Parathyroid adenoma (tissue), 2 donors: ENCODE results near the gene PTPRD.

Experiments used
- H2AFZ ChIP-seq: fragments of 300-600 bp; sonication (generic); one replicate; pipeline ENCODE4 v1.7.0; 2017; ENCODE audit warnings: antibody characterized with exemption, mild to moderate bottlenecking
- H3K27ac ChIP-seq: fragments of 300-600 bp; sonication (generic); one replicate; pipeline ENCODE4 v1.7.0; 2017
- H3K27me3 ChIP-seq: fragments of 300-600 bp; sonication (generic); one replicate; pipeline ENCODE4 v1.7.0; 2017; ENCODE audit warnings: low read length; ENCODE audit not compliant: control insufficient read depth, insufficient read depth
- H3K36me3 ChIP-seq: fragments of 300-600 bp; sonication (generic); one replicate; pipeline ENCODE4 v1.7.0; 2017; ENCODE audit warnings: low read length; ENCODE audit not compliant: control insufficient read depth, insufficient read depth
- H3K4me1 ChIP-seq: fragments of 300-600 bp; sonication (generic); one replicate; pipeline ENCODE4 v1.7.0; 2017; ENCODE audit warnings: control low read depth
- H3K4me2 ChIP-seq: fragments of 300-600 bp; sonication (generic); one replicate; pipeline ENCODE4 v1.7.0; 2017; ENCODE audit warnings: low read length
- H3K4me3 ChIP-seq: fragments of 300-600 bp; sonication (generic); one replicate; pipeline ENCODE4 v1.7.0; 2017; ENCODE audit warnings: low read depth, low read length
- H3K79me2 ChIP-seq: fragments of 300-600 bp; sonication (generic); one replicate; pipeline ENCODE4 v1.7.0; 2017; ENCODE audit warnings: control low read depth
- H3K9ac ChIP-seq: fragments of 300-600 bp; sonication (generic); one replicate; pipeline ENCODE4 v1.7.0; 2017; ENCODE audit warnings: mild to moderate bottlenecking
- H3K9me3 ChIP-seq: fragments of 300-600 bp; sonication (generic); one replicate; pipeline ENCODE4 v1.7.0; 2017; ENCODE audit warnings: low read length; ENCODE audit not compliant: control insufficient read depth
- CTCF ChIP-seq: fragments of 300-600 bp; sonication (generic); IDR thresholded peaks from one replicate; pipeline ENCODE4 v1.7.0; 2017; ENCODE audit warnings: antibody characterized with exemption, mild to moderate bottlenecking
- donor health status: primary hyperparathyroidism.

Gene PTPRD

GRCh38 chr9:9387511-9388115 is 1225.2 kb downstream of the PTPRD start:
- no peak overlapping the region for H3K27ac ChIP-seq
- no peaks in the 10 kb centered on the region for H3K9me3 ChIP-seq
- TF ChIP-seq CTCF, result peak; percentile 14
- H3K9ac ChIP-seq, result no peak overlapping the region
- no peak overlapping the region for H3K4me3 ChIP-seq
- no peak overlapping the region for H2AFZ ChIP-seq
- no peak overlapping the region for H3K4me2 ChIP-seq
- no peaks in the 10 kb centered on the region for H3K27me3 ChIP-seq
- H3K79me2 ChIP-seq, result no peaks in the 10 kb centered on the region
- H3K36me3 ChIP-seq, result no peaks in the 10 kb centered on the region
- H3K4me1 ChIP-seq, result no peaks in the 10 kb centered on the region

GRCh38 chr9:9362332-9362731 is 1250.5 kb downstream of the PTPRD start:
- Histone ChIP-seq H3K9me3 (no peaks in the 10 kb centered on the region), H3K79me2 (no peaks in the 10 kb centered on the region), H3K9ac (no peak overlapping the region), H3K4me1 (no peaks in the 10 kb centered on the region), H2AFZ (no peak overlapping the region), H3K36me3 (no peaks in the 10 kb centered on the region), H3K4me3 (no peak overlapping the region), H3K4me2 (no peak overlapping the region), H3K27me3 (no peaks in the 10 kb centered on the region), H3K27ac (no peak overlapping the region)
- no peak for TF ChIP-seq CTCF

GRCh38 chr9:9352877-9353481 is 1259.8 kb downstream of the PTPRD start:
- H3K4me3 ChIP-seq, result no peak overlapping the region
- H3K4me2 ChIP-seq, result no peak overlapping the region
- H3K9ac ChIP-seq, result no peak overlapping the region
- no peaks in the 10 kb centered on the region for H3K4me1 ChIP-seq
- H3K79me2 ChIP-seq, result no peaks in the 10 kb centered on the region
- no peaks in the 10 kb centered on the region for H3K36me3 ChIP-seq
- TF ChIP-seq CTCF, result peak; percentile 40
- no peak overlapping the region for H3K27ac ChIP-seq
- no peaks in the 10 kb centered on the region for H3K27me3 ChIP-seq
- no peak overlapping the region for H2AFZ ChIP-seq
- H3K9me3 ChIP-seq, result no peaks in the 10 kb centered on the region

- Histone ChIP-seq H3K27ac (no peak overlapping the region), H3K79me2 (no peaks in the 10 kb centered on the region), H3K4me3 (no peak overlapping the region), H3K9me3 (no peaks in the 10 kb centered on the region), H3K9ac (no peak overlapping the region), H3K27me3 (no peaks in the 10 kb centered on the region), H3K36me3 (no peaks in the 10 kb centered on the region), H3K4me2 (no peak overlapping the region), H2AFZ (no peak overlapping the region), H3K4me1 (no peaks in the 10 kb centered on the region)
- TF ChIP-seq CTCF, result no peak
These were observed 1271.6 kb downstream of the PTPRD start for GRCh38 chr9:9341203-9341602.

- H3K4me3 ChIP-seq, result no peak overlapping the region
- H3K79me2 ChIP-seq, result no peaks in the 10 kb centered on the region
- no peak overlapping the region for H3K4me2 ChIP-seq
- no peaks in the 10 kb centered on the region for H3K36me3 ChIP-seq
- H3K9me3 ChIP-seq, result no peaks in the 10 kb centered on the region
- no peak for TF ChIP-seq CTCF
- no peaks in the 10 kb centered on the region for H3K27me3 ChIP-seq
- H3K4me1 ChIP-seq, result no peaks in the 10 kb centered on the region
- no peak overlapping the region for H3K9ac ChIP-seq
- no peak overlapping the region for H2AFZ ChIP-seq
- no peak overlapping the region for H3K27ac ChIP-seq
These were observed 1275.7 kb downstream of the PTPRD start for GRCh38 chr9:9337129-9337528.
